Measurements from ENCODE around the gene MAP3K14. TPM values are rescaled to one million over a fixed set of nuclear protein-coding genes. Genes with fewer than 3 reads are reported as not detected.

Gene MAP3K14
- total RNA-seq, 4 donors from 2014 or later, result 18.0 to 62.8 (median 34.0) TPM

DNA sequence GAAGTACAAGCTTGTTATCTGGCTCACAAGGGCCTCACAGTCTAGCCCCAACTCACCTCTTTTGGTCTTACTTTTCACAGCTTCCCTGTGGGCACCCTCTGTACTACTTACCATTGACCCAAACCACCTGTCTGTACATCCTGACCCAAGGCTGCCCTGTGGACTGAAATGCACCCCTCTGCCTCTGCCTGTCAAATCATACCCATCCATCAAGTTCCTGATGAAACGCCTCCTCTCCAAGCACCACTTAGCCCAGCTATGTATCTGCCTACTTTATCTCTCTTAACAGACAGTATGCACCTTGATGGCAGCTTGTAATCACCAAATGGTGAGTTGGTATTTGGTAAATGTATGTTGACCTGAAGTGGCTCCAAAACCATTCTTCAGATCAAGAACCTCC lies 7.5 kb upstream of the MAP3K14 start:
- in situ Hi-C loops (cut with MboI; ENCODE audit: low sequenced_read_pairs in 4 of 4), result loop anchor here in 3 of 4 donors (10.0 kb wide), 4 partner anchors 50 to 100 kb away; partner anchors contain the start of gene FMNL1 (in 1 of the 3)
- TF ChIP-seq, protein P1, sequence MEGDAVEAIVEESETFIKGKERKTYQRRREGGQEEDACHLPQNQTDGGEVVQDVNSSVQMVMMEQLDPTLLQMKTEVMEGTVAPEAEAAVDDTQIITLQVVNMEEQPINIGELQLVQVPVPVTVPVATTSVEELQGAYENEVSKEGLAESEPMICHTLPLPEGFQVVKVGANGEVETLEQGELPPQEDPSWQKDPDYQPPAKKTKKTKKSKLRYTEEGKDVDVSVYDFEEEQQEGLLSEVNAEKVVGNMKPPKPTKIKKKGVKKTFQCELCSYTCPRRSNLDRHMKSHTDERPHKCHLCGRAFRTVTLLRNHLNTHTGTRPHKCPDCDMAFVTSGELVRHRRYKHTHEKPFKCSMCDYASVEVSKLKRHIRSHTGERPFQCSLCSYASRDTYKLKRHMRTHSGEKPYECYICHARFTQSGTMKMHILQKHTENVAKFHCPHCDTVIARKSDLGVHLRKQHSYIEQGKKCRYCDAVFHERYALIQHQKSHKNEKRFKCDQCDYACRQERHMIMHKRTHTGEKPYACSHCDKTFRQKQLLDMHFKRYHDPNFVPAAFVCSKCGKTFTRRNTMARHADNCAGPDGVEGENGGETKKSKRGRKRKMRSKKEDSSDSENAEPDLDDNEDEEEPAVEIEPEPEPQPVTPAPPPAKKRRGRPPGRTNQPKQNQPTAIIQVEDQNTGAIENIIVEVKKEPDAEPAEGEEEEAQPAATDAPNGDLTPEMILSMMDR (IDR thresholded peaks at IDR 0.05 in 4 of 5, conservative IDR thresholded peaks at IDR 0.05 in 1 of 5), result no peak
- TF ChIP-seq POLR2A (IDR thresholded peaks at IDR 0.05), result no peak
- Histone ChIP-seq H3K4me1 (peaks cover 0 to 3% of the 10 kb centered on the region in 2 donors), H3K27ac (no peak overlapping the region), H3K9me3 (no peaks in the 10 kb centered on the region), H3K4me3 (no peak overlapping the region), H3K27me3 (no peaks in the 10 kb centered on the region), H3K36me3 (no peaks in the 10 kb centered on the region)
- intact Hi-C loops (cut with DNase I; ENCODE audit: low total_unique reads), result no loop called here
- DNase-seq (no peak), ATAC-seq (no peak)

DNA sequence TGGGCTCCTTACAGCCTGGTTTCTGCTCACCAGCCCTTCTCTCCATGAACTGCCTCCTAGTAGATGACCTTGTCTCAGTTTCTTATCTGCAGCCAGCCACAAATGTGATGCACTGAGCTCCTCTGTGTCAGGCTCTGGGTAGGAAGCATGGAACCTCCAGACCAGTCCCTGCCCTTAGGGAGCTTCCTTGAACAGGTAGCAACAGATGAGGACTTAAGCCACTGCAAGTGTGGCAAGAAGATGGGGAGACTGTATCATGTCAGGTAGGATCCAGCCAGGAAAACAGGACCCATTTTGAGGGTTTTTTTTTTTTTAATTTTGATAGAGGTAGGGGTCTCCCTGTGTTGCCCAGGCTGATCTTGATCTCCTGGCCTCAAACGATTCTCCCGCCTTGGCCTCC lies 5.3 kb upstream of the MAP3K14 start:
- Histone ChIP-seq H3K4me1 (peaks cover 6 to 8% of the 10 kb centered on the region in 2 donors), H3K36me3 (no peaks in the 10 kb centered on the region), H3K9me3 (no peaks in the 10 kb centered on the region), H3K27ac (no peak overlapping the region), H3K4me3 (no peak overlapping the region), H3K27me3 (no peaks in the 10 kb centered on the region)
- in situ Hi-C loops (cut with MboI; ENCODE audit: low sequenced_read_pairs in 4 of 4) (loop anchor here in 3 of 4 donors (10.0 kb wide), 4 partner anchors 47 to 97 kb away; partner anchors contain the start of gene FMNL1 (in 1 of the 3)), intact Hi-C loops (cut with DNase I; ENCODE audit: low total_unique reads) (no loop called here)
- no peak for DNase-seq
- no peak for ATAC-seq
- TF ChIP-seq POLR2A (IDR thresholded peaks at IDR 0.05), result no peak
- TF ChIP-seq, protein P1 (IDR thresholded peaks at IDR 0.05 in 4 of 5, conservative IDR thresholded peaks at IDR 0.05 in 1 of 5), result no peak

DNA sequence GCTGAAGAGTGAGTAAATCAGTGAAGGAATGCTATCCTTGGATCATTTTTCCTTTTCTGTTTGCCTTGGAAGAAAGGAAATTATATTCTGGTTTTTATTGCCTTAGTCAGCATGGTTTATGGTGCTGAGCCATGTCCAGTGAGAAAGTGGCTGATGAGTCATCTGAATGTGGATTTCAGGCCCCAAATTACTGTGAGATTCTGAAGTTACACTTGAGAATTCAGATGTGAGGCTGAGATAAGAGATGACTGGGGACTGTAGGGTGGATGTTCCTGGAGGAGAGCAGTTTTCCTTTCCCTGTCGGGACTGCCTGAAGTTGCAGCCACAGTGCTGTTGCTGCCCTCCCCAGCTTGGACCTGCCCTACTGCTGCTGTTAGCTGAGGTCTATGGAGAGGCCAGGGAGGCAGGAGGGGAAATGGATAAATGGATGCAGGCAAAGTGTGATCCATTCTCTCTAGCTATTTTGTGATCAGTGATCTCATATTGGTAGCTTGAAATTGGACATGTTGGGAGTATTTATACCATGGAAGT lies 4.2 kb upstream of the MAP3K14 start:
- TF ChIP-seq, protein P1 (IDR thresholded peaks at IDR 0.05 in 4 of 5, conservative IDR thresholded peaks at IDR 0.05 in 1 of 5), result no peak
- TF ChIP-seq POLR2A (IDR thresholded peaks at IDR 0.05), result no peak
- in situ Hi-C loops (cut with MboI; ENCODE audit: low sequenced_read_pairs in 4 of 4), result loop anchor here in 3 of 4 donors (10.0 kb wide), 4 partner anchors 46 to 96 kb away; partner anchors contain the start of gene FMNL1 (in 1 of the 3)
- H3K4me3 ChIP-seq, result no peak overlapping the region
- DNase-seq (no peak), ATAC-seq (no peak)
- peak overlapping the region in 3 of 4 donors; percentile 7 to 41 (median 22) for H3K27ac ChIP-seq
- H3K4me1 ChIP-seq, result peaks cover 8 to 9% of the 10 kb centered on the region in 2 donors
- no peaks in the 10 kb centered on the region for H3K9me3 ChIP-seq
- intact Hi-C loops (cut with DNase I; ENCODE audit: low total_unique reads), result no loop called here
- H3K27me3 ChIP-seq, result no peaks in the 10 kb centered on the region
- H3K36me3 ChIP-seq, result no peaks in the 10 kb centered on the region

DNA sequence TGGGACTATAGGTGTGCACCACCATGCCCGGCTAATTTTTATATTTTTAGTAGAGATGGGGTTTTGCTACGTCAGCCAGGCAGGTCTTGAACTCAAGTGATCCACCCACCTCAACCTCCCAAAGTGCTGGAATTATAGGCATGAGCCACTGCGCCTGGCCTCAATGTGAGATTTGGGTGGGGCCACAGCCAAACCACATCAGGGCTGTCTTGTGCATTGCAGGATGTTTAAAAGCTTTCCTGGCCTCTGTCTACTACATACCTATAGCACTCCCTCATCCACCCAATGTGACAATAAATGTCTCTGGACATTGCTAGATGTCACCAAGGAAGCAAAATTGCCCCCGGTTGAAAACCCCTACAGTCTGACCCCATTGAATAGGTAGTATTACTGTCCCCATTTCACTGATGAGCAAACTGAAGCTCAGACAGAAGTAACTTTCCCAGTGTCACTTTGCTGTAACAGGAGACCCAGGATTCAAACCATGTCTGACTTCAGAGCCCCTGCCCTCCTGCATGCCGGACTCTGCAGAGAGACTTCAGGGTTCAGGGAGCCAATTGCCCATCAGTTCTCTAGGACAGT lies 3.6 kb upstream of the MAP3K14 start:
- no peaks in the 10 kb centered on the region for H3K9me3 ChIP-seq
- in situ Hi-C loops (cut with MboI; ENCODE audit: low sequenced_read_pairs in 4 of 4), result loop anchor here in 3 of 4 donors (10.0 kb wide), 4 partner anchors 46 to 96 kb away; partner anchors contain the start of gene FMNL1 (in 1 of the 3)
- no peak for ATAC-seq
- TF ChIP-seq POLR2A (IDR thresholded peaks at IDR 0.05), result no peak
- TF ChIP-seq, protein P1 (IDR thresholded peaks at IDR 0.05 in 4 of 5, conservative IDR thresholded peaks at IDR 0.05 in 1 of 5), result no peak
- intact Hi-C loops (cut with DNase I; ENCODE audit: low total_unique reads), result no loop called here
- peak overlapping the region in 2 of 4 donors; percentile 7 to 22 for H3K27ac ChIP-seq
- no peak for DNase-seq
- H3K4me1 ChIP-seq, result peaks cover 12 to 14% of the 10 kb centered on the region in 2 donors
- H3K27me3 ChIP-seq, result no peaks in the 10 kb centered on the region
- H3K4me3 ChIP-seq, result no peak overlapping the region
- no peaks in the 10 kb centered on the region for H3K36me3 ChIP-seq

All from gastrocnemius medialis (tissue), 4 donors.